Measurements from ENCODE around the gene SGCD.

SGCD gene

GRCh38 chr5:156326718-156327259 is at the start of gene SGCD:
Gene SGCD, plus strand, starts transcription at chr5:156327164.
- no peak for DNase-seq (ENCODE audit: low read depth)

- no peak for DNase-seq (ENCODE audit: low read depth)
Observed at GRCh38 chr5:156277290-156277689, 49.7 kb upstream of the SGCD start.

DNA sequence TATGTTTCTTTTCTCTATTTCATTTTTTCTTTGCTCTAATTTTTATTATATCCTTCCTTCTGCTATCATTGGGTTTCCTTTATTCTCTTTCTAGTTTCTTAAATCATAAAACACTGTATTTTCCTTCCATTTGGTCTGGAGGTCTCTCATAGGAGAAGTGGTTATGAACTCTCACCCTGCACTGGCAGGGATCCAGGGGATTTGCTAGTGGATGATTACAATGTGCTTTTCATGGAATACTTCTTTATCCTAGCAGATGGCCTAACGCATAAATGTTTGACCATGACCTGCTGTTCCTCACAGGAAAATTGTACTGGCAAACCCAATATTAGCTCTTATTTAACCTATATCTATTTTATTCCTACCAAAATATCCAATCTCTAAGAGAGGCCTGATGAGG is 31.5 kb upstream of the SGCD start:
- DNase-seq (ENCODE audit: low read depth), result no peak

DNA sequence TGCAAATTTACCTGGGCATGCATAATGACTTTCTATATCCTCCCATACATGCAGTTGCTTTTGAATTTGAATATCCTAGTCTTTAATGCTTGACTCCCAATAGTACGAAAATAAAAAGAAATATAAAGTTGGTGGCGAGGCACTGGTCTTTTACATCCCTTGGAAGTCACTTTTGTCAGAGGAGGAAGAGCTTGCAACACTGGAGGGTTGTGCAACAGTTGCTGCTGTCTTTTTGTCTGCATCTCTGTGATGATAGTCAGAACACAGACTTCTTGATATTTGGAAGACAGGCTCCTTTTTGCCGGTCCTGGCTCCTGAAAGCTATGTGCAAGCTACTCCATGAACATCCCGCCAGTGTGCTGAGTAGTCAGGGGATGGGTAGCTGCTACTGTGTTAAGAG is 16.8 kb upstream of the SGCD start:
- no peak for DNase-seq (ENCODE audit: low read depth)

- DNase-seq (ENCODE audit: low read depth), result no peak
Observed at GRCh38 chr5:156312897-156313694, 13.9 kb upstream of the SGCD start.

- no peak for DNase-seq (ENCODE audit: low read depth)
Observed at GRCh38 chr5:156314416-156314815, 12.5 kb upstream of the SGCD start.

DNA sequence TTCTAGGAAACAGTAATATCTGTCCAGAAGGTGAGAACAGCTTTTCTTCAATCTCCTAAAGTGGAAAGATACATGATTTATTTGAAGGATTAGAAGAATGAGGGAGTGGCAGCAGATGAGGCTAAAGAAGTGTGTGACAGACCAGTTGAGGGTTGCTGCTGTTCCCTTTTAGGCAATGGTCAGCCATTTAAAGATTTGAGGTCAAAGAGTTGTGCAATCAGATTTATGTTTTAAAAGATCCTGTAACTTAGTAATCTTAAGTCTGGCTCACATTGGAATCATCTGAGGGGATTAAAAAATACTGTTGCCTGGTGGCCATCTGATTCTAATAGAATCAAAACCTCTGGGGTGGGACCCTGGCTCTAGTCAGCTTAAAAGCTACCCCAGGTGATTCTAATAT is 4.3 kb upstream of the SGCD start:
- DNase-seq (ENCODE audit: low read depth), result no peak

- no peak for DNase-seq (ENCODE audit: low read depth)
Observed at GRCh38 chr5:156327296-156327695, 332 bp downstream of the SGCD start.

DNA sequence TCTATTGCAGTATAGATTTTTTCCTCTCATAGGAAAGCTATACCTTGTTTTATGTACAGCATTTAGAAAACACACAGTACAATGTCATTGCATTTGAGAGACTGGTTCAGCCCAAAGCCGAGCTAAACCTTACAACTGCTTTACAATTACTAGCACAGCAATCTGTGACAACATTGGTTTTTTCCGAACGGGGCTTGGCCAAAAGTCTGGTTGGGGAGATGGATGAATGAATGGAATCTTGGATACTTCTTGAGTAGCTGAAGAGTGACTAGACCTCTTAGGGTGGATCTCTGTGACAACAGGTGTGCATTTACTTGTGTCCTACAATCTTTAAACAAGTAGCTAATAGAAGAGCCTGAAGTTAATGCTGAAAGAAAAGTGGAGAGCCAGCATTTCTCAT is 1.2 kb downstream of the SGCD start:
- no peak for DNase-seq (ENCODE audit: low read depth)

DNA sequence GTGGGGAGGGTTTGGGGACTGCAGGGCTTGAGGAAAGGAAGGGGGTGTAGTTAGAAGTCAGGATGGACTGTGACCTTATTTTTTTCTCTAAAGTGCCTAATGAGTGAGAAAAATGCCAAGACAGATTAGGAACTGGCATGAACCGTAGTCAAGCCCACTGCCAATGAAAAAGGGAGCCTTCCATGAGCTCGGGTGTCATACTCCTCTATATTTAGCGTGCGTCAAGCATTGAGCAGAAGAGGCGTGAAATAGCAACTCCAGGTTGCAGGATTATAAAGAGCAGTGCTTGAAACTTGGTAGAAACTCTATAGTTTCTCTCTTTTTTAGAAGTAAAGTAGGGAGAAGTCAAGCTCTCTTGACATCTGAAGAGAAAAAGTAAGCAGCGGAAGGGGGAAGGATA is 1.8 kb downstream of the SGCD start:
- no peak for DNase-seq (ENCODE audit: low read depth)

DNA sequence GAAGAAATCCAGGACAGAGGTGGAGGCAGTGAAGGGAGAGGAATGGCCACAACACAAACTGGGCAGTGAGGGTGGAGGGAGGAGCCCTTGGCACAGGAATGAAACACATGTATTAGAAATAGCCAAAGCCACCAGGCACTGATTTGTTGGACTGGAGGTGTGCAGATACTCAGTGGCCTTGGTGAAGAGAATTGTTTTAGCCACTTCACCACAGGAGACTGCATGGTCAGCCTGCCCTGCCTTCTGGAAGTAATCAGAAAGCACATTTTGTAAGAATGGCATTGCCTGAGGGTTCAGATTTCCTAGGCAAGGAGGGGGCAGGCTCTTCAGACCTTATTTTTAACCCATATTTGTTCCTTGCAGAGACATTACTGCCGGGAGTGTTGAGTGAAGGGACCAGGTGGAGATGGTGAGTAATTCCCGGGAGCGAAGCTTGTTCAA is 2.2 kb downstream of the SGCD start:
- no peak for DNase-seq (ENCODE audit: low read depth)

- DNase-seq (ENCODE audit: low read depth), result no peak
Observed at GRCh38 chr5:156330141-156330870, 3.3 kb downstream of the SGCD start.

DNA sequence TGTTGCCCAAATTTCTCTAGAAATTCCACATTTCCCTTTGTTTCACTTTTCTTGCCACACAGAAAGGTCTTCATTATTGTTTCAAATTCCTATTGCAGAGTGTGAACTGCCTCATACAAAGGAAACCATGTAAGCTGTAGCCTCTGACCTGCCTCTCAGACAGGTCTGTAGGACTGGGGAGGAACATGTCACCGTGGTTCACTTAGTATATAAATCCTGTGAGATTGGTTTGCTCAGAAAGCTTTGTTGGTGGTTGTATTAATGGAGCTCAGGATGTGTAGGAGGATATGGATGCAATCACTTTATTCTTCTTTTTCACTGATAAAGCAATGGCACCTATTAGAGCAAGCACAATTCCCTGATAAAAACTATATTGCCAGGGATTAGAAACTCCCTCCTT is 4.2 kb downstream of the SGCD start:
- DNase-seq (ENCODE audit: low read depth), result no peak

DNA sequence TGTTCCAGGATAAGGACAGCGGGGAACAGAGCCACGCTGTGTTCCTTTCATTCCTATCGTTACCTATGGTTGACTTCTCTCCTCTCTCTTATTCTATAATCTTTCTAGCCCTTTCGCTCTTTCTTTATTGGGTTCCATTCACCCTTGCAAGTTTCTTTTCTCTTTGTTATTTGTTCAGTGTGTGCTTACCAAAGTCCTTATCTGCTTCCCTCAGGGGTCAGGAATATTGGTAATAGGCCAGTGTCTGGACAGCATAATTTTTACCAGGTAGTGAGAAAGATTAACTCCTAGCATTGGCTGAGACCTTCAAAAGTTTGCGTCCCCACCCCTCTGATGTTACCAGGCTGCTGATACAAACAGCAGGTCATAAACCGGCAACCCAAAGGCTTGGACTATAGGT is 4.9 kb downstream of the SGCD start:
- no peak for DNase-seq (ENCODE audit: low read depth)

- DNase-seq (ENCODE audit: low read depth), result no peak
Observed at GRCh38 chr5:156332245-156332644, 5.3 kb downstream of the SGCD start.

GRCh38 chr5:156339139-156339841 is 12.3 kb downstream of the SGCD start:
- DNase-seq (ENCODE audit: low read depth), result no peak

DNA sequence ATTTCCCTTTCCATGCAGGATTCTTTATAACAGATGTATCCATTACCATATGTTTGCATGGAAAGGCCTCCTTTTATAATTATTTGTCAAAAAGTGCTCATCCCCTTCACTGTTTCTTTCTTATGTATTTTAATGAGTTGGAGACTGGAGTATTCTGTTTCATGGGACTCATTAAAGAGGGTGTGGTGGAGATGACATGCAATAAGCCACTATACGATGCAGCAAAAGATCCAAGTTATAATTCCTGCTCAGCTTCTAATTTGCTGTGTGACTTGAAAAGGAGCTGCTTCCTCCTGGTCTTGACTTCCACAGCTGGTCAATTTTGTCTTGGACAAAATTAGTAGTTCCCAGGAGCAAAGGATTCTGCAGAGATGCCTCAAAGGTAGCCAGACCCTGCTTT is 13.9 kb downstream of the SGCD start:
- DNase-seq (ENCODE audit: low read depth), result no peak

DNA sequence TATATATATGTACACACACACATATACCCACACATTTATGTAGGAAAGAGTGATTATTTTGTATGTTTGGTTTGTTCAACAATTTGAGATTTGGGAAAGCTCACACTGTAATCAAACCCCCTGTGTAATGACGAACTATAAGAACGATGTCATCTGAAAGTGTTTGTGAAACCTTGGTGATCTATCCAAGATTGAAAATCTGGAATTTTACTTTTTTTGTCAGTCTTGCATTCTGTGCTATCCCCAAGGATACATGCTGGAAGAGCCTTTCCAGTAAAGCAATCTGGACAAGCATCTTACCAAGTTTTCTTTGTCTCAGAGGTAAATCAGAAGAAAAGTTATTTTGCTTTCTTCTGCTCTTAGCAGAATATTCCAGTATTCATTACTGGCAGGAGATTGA is 23.3 kb downstream of the SGCD start:
- DNase-seq (ENCODE audit: low read depth), result no peak

DNA sequence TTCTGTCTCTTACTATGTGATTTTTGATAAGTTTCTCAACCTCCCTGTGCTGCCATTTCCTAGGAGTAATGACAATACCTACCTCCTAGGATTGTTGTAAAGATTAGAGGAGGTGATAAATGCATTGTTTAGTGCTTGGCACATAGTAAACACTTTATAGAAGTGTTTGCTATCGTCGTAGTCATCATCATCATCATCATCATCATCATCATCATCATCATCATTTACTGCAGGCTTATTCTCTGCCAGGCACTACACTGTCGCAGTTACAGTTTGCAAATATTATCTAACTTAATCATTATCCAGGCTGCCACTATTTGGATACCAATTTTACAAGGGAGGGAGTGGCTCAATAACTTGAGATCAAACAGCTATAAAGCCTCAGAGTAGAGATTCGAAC is 24.5 kb downstream of the SGCD start:
- no peak for DNase-seq (ENCODE audit: low read depth)

GRCh38 chr5:156354571-156354970 is 27.6 kb downstream of the SGCD start:
- DNase-seq (ENCODE audit: low read depth), result no peak

DNA sequence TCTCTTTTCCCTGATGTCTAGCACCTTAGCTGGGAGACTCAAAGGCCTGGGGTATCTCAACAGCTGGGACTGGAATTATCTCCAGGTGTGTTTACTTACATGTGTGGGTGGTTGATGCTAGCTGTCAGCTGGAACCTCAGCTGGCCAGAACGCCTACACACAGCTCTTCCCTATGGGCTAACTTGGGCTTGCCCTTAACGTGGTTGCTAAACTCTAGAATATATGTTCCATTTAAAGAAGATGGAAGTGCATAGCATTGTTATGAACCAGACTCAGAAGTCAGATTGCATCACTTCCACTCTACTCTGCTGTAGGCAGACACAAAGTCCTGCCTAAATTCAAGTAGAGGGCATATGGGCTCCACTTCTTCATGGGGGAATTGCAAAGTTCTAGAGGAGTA is 29.3 kb downstream of the SGCD start:
- no peak for DNase-seq (ENCODE audit: low read depth)

- no peak for DNase-seq (ENCODE audit: low read depth)
Observed at GRCh38 chr5:156359476-156359875, 32.5 kb downstream of the SGCD start.
